ENCODE measurements around the gene TAL2. TPM values are rescaled to one million over a fixed set of nuclear protein-coding genes. Genes with fewer than 3 reads are reported as not detected.
"Not testable (repeated sequence)": the region's sequence is repeated elsewhere in the genome, so short reads cannot be mapped to it uniquely, and the experiment has no call there.

The TAL2 gene
- total RNA-seq, 1 donor from 2014 or later, result not detected

DNA sequence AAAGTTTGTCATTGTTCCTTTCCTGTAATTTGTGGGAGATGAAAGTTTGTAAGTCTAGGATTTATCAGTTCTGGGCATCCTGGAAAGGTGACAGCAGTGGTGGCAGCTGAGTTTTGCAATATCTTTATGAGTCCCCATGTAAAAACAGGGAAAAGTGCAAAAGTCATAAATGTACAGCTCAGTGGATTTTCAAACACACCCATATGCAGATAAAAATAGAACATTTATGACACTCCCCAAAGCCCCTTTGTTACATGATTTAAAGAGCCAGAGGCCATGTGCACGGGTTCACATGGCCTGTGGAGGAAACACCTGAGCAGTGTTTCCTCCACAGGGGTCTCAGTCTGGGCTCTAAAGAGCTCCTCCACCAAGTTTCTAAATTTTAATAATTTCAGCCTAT, 38.4 kb downstream of the TAL2 start:
- TF ChIP-seq, protein P1, sequence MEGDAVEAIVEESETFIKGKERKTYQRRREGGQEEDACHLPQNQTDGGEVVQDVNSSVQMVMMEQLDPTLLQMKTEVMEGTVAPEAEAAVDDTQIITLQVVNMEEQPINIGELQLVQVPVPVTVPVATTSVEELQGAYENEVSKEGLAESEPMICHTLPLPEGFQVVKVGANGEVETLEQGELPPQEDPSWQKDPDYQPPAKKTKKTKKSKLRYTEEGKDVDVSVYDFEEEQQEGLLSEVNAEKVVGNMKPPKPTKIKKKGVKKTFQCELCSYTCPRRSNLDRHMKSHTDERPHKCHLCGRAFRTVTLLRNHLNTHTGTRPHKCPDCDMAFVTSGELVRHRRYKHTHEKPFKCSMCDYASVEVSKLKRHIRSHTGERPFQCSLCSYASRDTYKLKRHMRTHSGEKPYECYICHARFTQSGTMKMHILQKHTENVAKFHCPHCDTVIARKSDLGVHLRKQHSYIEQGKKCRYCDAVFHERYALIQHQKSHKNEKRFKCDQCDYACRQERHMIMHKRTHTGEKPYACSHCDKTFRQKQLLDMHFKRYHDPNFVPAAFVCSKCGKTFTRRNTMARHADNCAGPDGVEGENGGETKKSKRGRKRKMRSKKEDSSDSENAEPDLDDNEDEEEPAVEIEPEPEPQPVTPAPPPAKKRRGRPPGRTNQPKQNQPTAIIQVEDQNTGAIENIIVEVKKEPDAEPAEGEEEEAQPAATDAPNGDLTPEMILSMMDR (IDR thresholded peaks at IDR 0.05), result no peak
- no peak for DNase-seq (ENCODE audit: low spot score in 2 of 2)
- no peaks in the 10 kb centered on the region for H3K27me3 ChIP-seq

GRCh38 chr9:105701145-105701544, 38.9 kb downstream of the TAL2 start:
- intact Hi-C loops (cut with DNase I), result no loop called here
- TF ChIP-seq, protein P1 (IDR thresholded peaks at IDR 0.05), result no peak

More for the DNA sequence above, 38.4 kb downstream of the TAL2 start:
- intact Hi-C loops (cut with DNase I), result no loop called here
- no peaks in the 10 kb centered on the region for H3K36me3 ChIP-seq
- H3K9me3 ChIP-seq, result no peaks in the 10 kb centered on the region
- no peak overlapping the region for H3K4me3 ChIP-seq
- H3K27ac ChIP-seq, result no peak overlapping the region
- H3K4me1 ChIP-seq, result no peaks in the 10 kb centered on the region

GRCh38 chr9:105702207-105702606, 40.0 kb downstream of the TAL2 start:
- no peak for DNase-seq (ENCODE audit: low spot score in 2 of 2)
- intact Hi-C loops (cut with DNase I), result no loop called here
- no peak overlapping the region for H3K4me3 ChIP-seq

More at GRCh38 chr9:105701145-105701544, 38.9 kb downstream of the TAL2 start:
- no peaks in the 10 kb centered on the region for H3K9me3 ChIP-seq
- no peak overlapping the region for H3K27ac ChIP-seq
- no peak overlapping the region for H3K4me3 ChIP-seq
- H3K4me1 ChIP-seq, result no peaks in the 10 kb centered on the region
- H3K36me3 ChIP-seq, result peaks cover 0 to under 1% of the 10 kb centered on the region in 2 donors
- DNase-seq (ENCODE audit: low spot score in 2 of 2), result no peak
- H3K27me3 ChIP-seq, result no peaks in the 10 kb centered on the region

GRCh38 chr9:105703638-105704037, 41.4 kb downstream of the TAL2 start:
- H3K9me3 ChIP-seq; H3K27me3 ChIP-seq; DNase-seq (ENCODE audit: low spot score in 2 of 2); H3K4me3 ChIP-seq; H3K36me3 ChIP-seq; H3K4me1 ChIP-seq; H3K27ac ChIP-seq; intact Hi-C loops (cut with DNase I): not testable (repeated sequence)

More at GRCh38 chr9:105702207-105702606, 40.0 kb downstream of the TAL2 start:
- no peaks in the 10 kb centered on the region for H3K27me3 ChIP-seq
- no peaks in the 10 kb centered on the region for H3K9me3 ChIP-seq
- TF ChIP-seq, protein P1 (IDR thresholded peaks at IDR 0.05), result no peak
- no peaks in the 10 kb centered on the region for H3K4me1 ChIP-seq
- no peak overlapping the region for H3K27ac ChIP-seq
- peaks cover 0 to 5% of the 10 kb centered on the region in 2 donors for H3K36me3 ChIP-seq

DNA sequence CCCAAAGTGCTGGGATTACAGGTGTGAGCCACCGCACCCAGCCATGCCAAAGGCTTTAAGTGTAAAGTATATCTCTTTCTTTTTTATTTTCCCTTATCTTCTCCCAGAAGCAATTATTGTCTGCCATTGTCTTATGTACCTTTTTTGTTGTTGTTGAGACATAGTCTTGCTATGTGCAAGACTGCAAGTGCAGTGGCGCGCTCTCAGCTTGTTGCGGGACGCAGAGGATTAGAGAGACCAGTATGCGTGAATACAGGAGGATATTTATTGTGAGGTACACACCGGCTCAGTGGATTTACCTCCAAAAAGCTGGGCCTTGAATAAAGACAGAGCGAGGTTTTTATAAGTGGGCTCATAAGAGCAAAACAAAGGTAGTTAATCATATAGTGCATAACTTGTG, 43.9 kb downstream of the TAL2 start:
- TF ChIP-seq, protein P1 (IDR thresholded peaks at IDR 0.05), result no peak
- Histone ChIP-seq H3K36me3 (peaks cover 0 to 5% of the 10 kb centered on the region in 2 donors), H3K27me3 (no peaks in the 10 kb centered on the region), H3K4me3 (no peak overlapping the region), H3K9me3 (no peaks in the 10 kb centered on the region), H3K4me1 (no peaks in the 10 kb centered on the region), H3K27ac (no peak overlapping the region)
- intact Hi-C loops (cut with DNase I), result no loop called here
- DNase-seq (ENCODE audit: low spot score in 2 of 2), result no peak

GRCh38 chr9:105708405-105708804, 46.1 kb downstream of the TAL2 start:
- Histone ChIP-seq H3K36me3 (peaks cover 0 to 5% of the 10 kb centered on the region in 2 donors), H3K4me1 (no peaks in the 10 kb centered on the region), H3K27ac (no peak overlapping the region), H3K9me3 (no peaks in the 10 kb centered on the region), H3K4me3 (no peak overlapping the region), H3K27me3 (no peaks in the 10 kb centered on the region)
- intact Hi-C loops (cut with DNase I), result no loop called here
- DNase-seq (ENCODE audit: low spot score in 2 of 2), result no peak
- TF ChIP-seq, protein P1 (IDR thresholded peaks at IDR 0.05), result no peak
